Neural cell (in vitro differentiated cells): ENCODE results near the gene UBAP2. TPM values are rescaled to one million over a fixed set of nuclear protein-coding genes. Genes with fewer than 3 reads are reported as not detected.

ENCODE experiments used
- H2AFZ ChIP-seq: fragments of 200-600, 300-800 bp; sonication (generic), shearing (Covaris generic); 2 replicates; pipeline ENCODE4 v1.6.0; 2014; ENCODE audit warnings: low read depth, mild to moderate bottlenecking, antibody characterized with exemption, low read length, moderate library complexity
- H3F3A ChIP-seq: fragments of 200-600 bp; shearing (Covaris generic); 2 replicates; pipeline ENCODE4 v1.6.1; 2016; ENCODE audit warnings: mild to moderate bottlenecking, moderate library complexity, mixed read lengths, antibody characterized with exemption, low read length; ENCODE audit not compliant: insufficient read depth, poor library complexity, severe bottlenecking
- H3K27ac ChIP-seq: fragments of 200-600, 300-800 bp; sonication (generic), shearing (Covaris generic); 2 replicates; pipeline ENCODE4 v1.5.1; 2014; ENCODE audit warnings: mild to moderate bottlenecking, low read length, moderate library complexity
- H3K27me3 ChIP-seq: fragments of 300-800, 200-600 bp; sonication (generic), shearing (Covaris generic); 2 replicates; pipeline ENCODE4 v1.6.0; 2014; ENCODE audit warnings: mild to moderate bottlenecking, low read depth, low read length, moderate library complexity; ENCODE audit not compliant: insufficient read depth
- H3K36me3 ChIP-seq: fragments of 300-800, 200-600 bp; sonication (generic), shearing (Covaris generic); 2 replicates; pipeline ENCODE4 v1.5.1; 2014; ENCODE audit warnings: mild to moderate bottlenecking, antibody characterized with exemption, low read length, moderate library complexity; ENCODE audit not compliant: insufficient read depth
- H3K4me2 ChIP-seq: fragments of 300-800, 200-600 bp; sonication (generic), shearing (Covaris generic); 2 replicates; pipeline ENCODE4 v1.6.0; 2014; ENCODE audit warnings: mild to moderate bottlenecking, low read length
- H3K4me3 ChIP-seq: fragments of 300-800, 200-600 bp; sonication (generic), shearing (Covaris generic); 2 replicates; pipeline ENCODE4 v1.5.1; 2014; ENCODE audit warnings: mild to moderate bottlenecking, low read length, moderate library complexity
- H3K79me2 ChIP-seq: fragments of 200-600 bp; shearing (Covaris generic); replicated peaks from 2 replicates; pipeline ENCODE4 v1.6.0; 2014; ENCODE audit warnings: mild to moderate bottlenecking, low read length, moderate library complexity; ENCODE audit not compliant: insufficient read depth
- H3K9ac ChIP-seq: fragments of 300-800, 200-600 bp; sonication (generic), shearing (Covaris generic); 2 replicates; pipeline ENCODE4 v1.6.1; 2016; ENCODE audit warnings: mild to moderate bottlenecking, low read length, mixed read lengths
- H3K9me2 ChIP-seq: fragments of 200-600 bp; shearing (Covaris generic); 2 replicates; pipeline ENCODE4 v1.6.1; 2016; ENCODE audit warnings: mild to moderate bottlenecking, low read length, mixed read lengths; ENCODE audit not compliant: insufficient read depth
- H3K9me3 ChIP-seq: fragments of 200-600, 300-800 bp; sonication (generic), shearing (Covaris generic); 2 replicates; pipeline ENCODE4 v1.6.1; 2016; ENCODE audit warnings: mild to moderate bottlenecking, mixed run types, low read length, moderate library complexity, mixed read lengths
- H4K20me1 ChIP-seq: fragments of 200-600 bp; shearing (Covaris generic); 2 replicates; pipeline ENCODE4 v1.6.1; 2016; ENCODE audit warnings: mild to moderate bottlenecking, mixed run types; ENCODE audit not compliant: insufficient read depth
- EZH2 ChIP-seq: fragments of 200-600, 300-800 bp; shearing (Covaris generic), sonication (generic); IDR thresholded peaks from 2 replicates; pipeline ENCODE4 v1.6.1; 2014; ENCODE audit warnings: antibody characterized with exemption, low read length, borderline replicate concordance, mild to moderate bottlenecking; ENCODE audit not compliant: insufficient read depth, poor library complexity, severe bottlenecking
- MXI1 ChIP-seq: fragments of 450-650 bp; conservative IDR thresholded peaks from 2 replicates; pipeline ENCODE4 v1.6.1; 2014; ENCODE audit warnings: antibody characterized with exemption, mild to moderate bottlenecking; ENCODE audit not compliant: poor library complexity, severe bottlenecking
- RAD21 ChIP-seq: fragments of 450-650 bp; conservative IDR thresholded peaks from 2 replicates; pipeline ENCODE4 v1.6.1; 2014; ENCODE audit warnings: antibody characterized with exemption, mild to moderate bottlenecking, moderate library complexity
- REST ChIP-seq: IDR thresholded peaks from 2 replicates; pipeline ENCODE4 v1.6.1; 2012; ENCODE audit warnings: borderline replicate concordance
- SMC3 ChIP-seq: fragments of 450-650 bp; conservative IDR thresholded peaks from 2 replicates; pipeline ENCODE4 v1.6.1; 2014; ENCODE audit warnings: antibody characterized with exemption, mild to moderate bottlenecking, moderate library complexity; ENCODE audit not compliant: poor library complexity
- TAF1 ChIP-seq: IDR thresholded peaks from 2 replicates; pipeline ENCODE4 v1.6.1; 2012; ENCODE audit warnings: low read depth
- polyA plus RNA-seq: library from polyadenylated mRNA; depleted of rRNA; stranded (reverse); fragments of >200 nt; gene quantifications from 2 replicates; pipeline ENCODE4 v1.2.3, GENCODE V29; 2014
- TF ChIP-seq, protein P1 (sequence below): fragments of 450-650 bp; IDR thresholded peaks from 2 replicates; pipeline ENCODE4 v1.5.1; 2014; ENCODE audit warnings: antibody characterized with exemption, mild to moderate bottlenecking, moderate library complexity; ENCODE audit not compliant: poor library complexity, severe bottlenecking

Gene UBAP2
- polyA plus RNA-seq, 1 donor from 2014 or later: 9.2 TPM

- Histone ChIP-seq H3F3A (no peaks in the 10 kb centered on the region), H3K27ac (no peak overlapping the region), H3K4me3 (no peak overlapping the region), H4K20me1 (no peaks in the 10 kb centered on the region), H3K9me3 (no peaks in the 10 kb centered on the region), H3K36me3 (peaks cover 7% of the 10 kb centered on the region), H3K27me3 (no peaks in the 10 kb centered on the region), H3K79me2 (no peaks in the 10 kb centered on the region), H2AFZ (no peak overlapping the region), H3K4me2 (no peak overlapping the region), H3K9me2 (no peaks in the 10 kb centered on the region), H3K9ac (no peak overlapping the region)
- no peak for TF ChIP-seq EZH2
- no peak for TF ChIP-seq REST
- TF ChIP-seq, protein P1, sequence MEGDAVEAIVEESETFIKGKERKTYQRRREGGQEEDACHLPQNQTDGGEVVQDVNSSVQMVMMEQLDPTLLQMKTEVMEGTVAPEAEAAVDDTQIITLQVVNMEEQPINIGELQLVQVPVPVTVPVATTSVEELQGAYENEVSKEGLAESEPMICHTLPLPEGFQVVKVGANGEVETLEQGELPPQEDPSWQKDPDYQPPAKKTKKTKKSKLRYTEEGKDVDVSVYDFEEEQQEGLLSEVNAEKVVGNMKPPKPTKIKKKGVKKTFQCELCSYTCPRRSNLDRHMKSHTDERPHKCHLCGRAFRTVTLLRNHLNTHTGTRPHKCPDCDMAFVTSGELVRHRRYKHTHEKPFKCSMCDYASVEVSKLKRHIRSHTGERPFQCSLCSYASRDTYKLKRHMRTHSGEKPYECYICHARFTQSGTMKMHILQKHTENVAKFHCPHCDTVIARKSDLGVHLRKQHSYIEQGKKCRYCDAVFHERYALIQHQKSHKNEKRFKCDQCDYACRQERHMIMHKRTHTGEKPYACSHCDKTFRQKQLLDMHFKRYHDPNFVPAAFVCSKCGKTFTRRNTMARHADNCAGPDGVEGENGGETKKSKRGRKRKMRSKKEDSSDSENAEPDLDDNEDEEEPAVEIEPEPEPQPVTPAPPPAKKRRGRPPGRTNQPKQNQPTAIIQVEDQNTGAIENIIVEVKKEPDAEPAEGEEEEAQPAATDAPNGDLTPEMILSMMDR: no peak
- TF ChIP-seq SMC3: no peak
- no peak for TF ChIP-seq RAD21
These were observed 47.4 kb downstream of the UBAP2 start for GRCh38 chr9:34001298-34001697.

DNA sequence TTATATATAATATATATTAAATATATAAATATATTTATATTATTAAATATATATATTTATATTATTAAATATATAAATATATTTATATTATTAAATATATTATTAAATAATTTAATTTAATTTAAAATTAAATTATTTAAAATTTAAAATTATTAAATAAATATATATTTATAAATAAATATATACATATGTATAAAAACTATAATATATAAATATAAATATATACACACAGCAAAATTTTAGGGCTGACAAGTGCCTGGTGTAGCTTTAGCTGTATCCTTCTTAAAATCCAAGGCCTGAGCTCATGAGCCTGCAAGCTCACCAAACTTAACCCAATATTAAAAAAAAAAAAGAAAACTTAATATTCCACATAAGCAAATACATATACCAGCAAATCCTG is 53.2 kb downstream of the UBAP2 start:
- no peaks in the 10 kb centered on the region for H4K20me1 ChIP-seq
- no peak overlapping the region for H3K27ac ChIP-seq
- H3K36me3 ChIP-seq: peaks cover 7% of the 10 kb centered on the region

More for the DNA sequence above, 53.2 kb downstream of the UBAP2 start:
- no peak for TF ChIP-seq TAF1
- no peak for TF ChIP-seq REST
- TF ChIP-seq RAD21: no peak
- TF ChIP-seq MXI1: no peak
- Histone ChIP-seq H2AFZ (no peak overlapping the region), H3K4me3 (no peak overlapping the region), H3F3A (no peaks in the 10 kb centered on the region), H3K27me3 (no peaks in the 10 kb centered on the region), H3K9me2 (no peaks in the 10 kb centered on the region), H3K4me2 (no peak overlapping the region), H3K79me2 (no peaks in the 10 kb centered on the region), H3K9ac (no peak overlapping the region), H3K9me3 (no peaks in the 10 kb centered on the region)
